Transverse colon (tissue), 4 donors: ENCODE data around the gene SLFN13. TPM values are rescaled to one million over a fixed set of nuclear protein-coding genes. Genes with fewer than 3 reads are reported as not detected.

Experiments
- DNase-seq: peaks from one replicate; pipeline ENCODE4 v3.0.0-alpha.2; 2019
- H3K27ac ChIP-seq, 4 donors: fragments of 200-600 bp; sonication (generic); 2 replicates each; pipeline ENCODE4 v1.5.1; 2016 to 2018; ENCODE audit warnings: inconsistent platforms in 4 of 4
- H3K27me3 ChIP-seq: fragments of 200-600 bp; sonication (generic); 2 replicates; pipeline ENCODE4 v1.5.1; 2017; ENCODE audit warnings: inconsistent platforms
- H3K36me3 ChIP-seq, 4 donors: fragments of 200-600 bp; sonication (generic); 2 replicates each; pipeline ENCODE4 v1.5.1; 2017 to 2019; ENCODE audit warnings: inconsistent platforms in 4 of 4
- H3K4me1 ChIP-seq, 4 donors: fragments of 200-600 bp; sonication (generic); 2 replicates each; pipeline ENCODE4 v1.5.1; 2017 to 2020; ENCODE audit warnings: inconsistent platforms in 4 of 4
- H3K4me3 ChIP-seq, 4 donors: fragments of 200-600 bp; sonication (generic); 1 replicate in 1 of 4; 2 replicates in 3 of 4; pipeline versions ENCODE4 v1.5.1 to v1.6.1; 2017 to 2019; ENCODE audit warnings: inconsistent platforms in 4 of 4
- H3K9me3 ChIP-seq, 2 donors: fragments of 200-600 bp; sonication (generic); 2 replicates each; pipeline ENCODE4 v1.5.1; 2017 to 2019; ENCODE audit warnings: inconsistent platforms in 2 of 2
- CTCF ChIP-seq, 5 experiments: fragments of 200-600 bp in 3 of 5; fragments of 450-650 bp in 2 of 5; sonication (generic) in 3 of 5; IDR thresholded peaks; 1 replicate in 2 of 5; 2 replicates in 3 of 5; pipeline ENCODE4 v1.5.1; 2016 to 2017; ENCODE audit warnings: antibody characterized with exemption in 5 of 5, inconsistent platforms in 3 of 5, mild to moderate bottlenecking in 2 of 5, moderate library complexity in 1 of 5
- EP300 ChIP-seq: sonication (generic); formaldehyde crosslinking; IDR thresholded peaks from one replicate; pipeline ENCODE4 v1.6.1; 2017; ENCODE audit warnings: antibody characterized with exemption, low read depth
- POLR2A ChIP-seq: fragments of 450-650 bp; IDR thresholded peaks from one replicate; pipeline ENCODE4 v1.6.1; 2016; ENCODE audit warnings: antibody characterized with exemption, mild to moderate bottlenecking, moderate library complexity
- POLR2AphosphoS5 ChIP-seq, 3 donors: sonication (generic); formaldehyde crosslinking; IDR thresholded peaks; one replicate each; pipeline ENCODE4 v1.6.1; 2016; ENCODE audit warnings: antibody characterized with exemption in 3 of 3
- WGBS, 2 donors: methylation state at CpG; one replicate each; pipeline ENCODE4 v1.1.5; 2018; ENCODE audit warnings: low coverage in 1 of 2; 5-methylcytosine and 5-hydroxymethylcytosine counted together
- in situ Hi-C, 4 donors: fragments of 200-750 bp; cut with MboI; loops; one replicate each; pipeline versions ENCODE4 v1.15.0 to v1.15.1; 2017; ENCODE audit warnings: low sequenced_read_pairs in 3 of 4, low pct_ligation_motif_present in 1 of 4, low pct_unique_long_range_greater_than_20kb in 1 of 4
- intact Hi-C: fragments of 100-400 bp; cut with DNase I; formaldehyde crosslinking; loops from one replicate; pipeline ENCODE4 v1.15.1; 2023; ENCODE audit warnings: low total_unique reads
- small RNA-seq, 4 donors: library from RNA; depleted of rRNA; stranded (forward); fragments of <200 nt; gene quantifications; one replicate each; pipeline ENCODE3, GENCODE V24; 2016
- total RNA-seq, 4 donors: library from RNA; depleted of rRNA; stranded (reverse); fragments of >200 nt; gene quantifications; one replicate each; pipeline ENCODE4 v1.1.0, GENCODE V29; 2016

Gene SLFN13
- total RNA-seq, 4 donors from 2014 or later: 2.8 to 28.8 (median 8.5) TPM

DNA sequence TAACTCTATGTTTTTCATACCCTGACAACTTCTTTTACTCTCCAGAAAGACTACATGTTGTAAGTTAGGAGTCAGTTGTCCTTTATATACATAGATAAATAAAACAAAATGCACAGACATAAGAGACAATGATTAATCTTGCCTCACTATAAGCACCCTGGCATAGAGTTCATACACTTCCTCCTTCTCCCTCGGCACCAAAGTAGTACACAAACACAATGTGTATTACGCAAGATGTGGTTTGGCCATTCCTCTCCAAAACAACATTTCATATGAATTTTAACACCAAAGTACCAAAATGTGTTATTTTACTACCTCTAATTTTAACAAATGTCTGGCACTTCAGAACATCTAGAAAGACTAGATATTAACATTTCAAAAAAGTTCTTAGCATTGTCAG, 57.9 kb downstream of the SLFN13 start:
- in situ Hi-C loops: no loop called here
- WGBS, 2 donors: 25 to 47% methylated on average over 2 of the region's 2 CpGs
- H3K27me3 ChIP-seq: no peaks in the 10 kb centered on the region
- H3K36me3 ChIP-seq: no peaks in the 10 kb centered on the region
- intact Hi-C loops: no loop called here
- no peak for DNase-seq
- no peak overlapping the region for H3K4me3 ChIP-seq
- H3K9me3 ChIP-seq: no peaks in the 10 kb centered on the region
- H3K27ac ChIP-seq: no peak overlapping the region
- TF ChIP-seq POLR2AphosphoS5 (IDR thresholded peaks at IDR 0.05) (no peak), EP300 (no peak), POLR2A (no peak), CTCF (IDR thresholded peaks at IDR 0.05) (no peak)
- H3K4me1 ChIP-seq: no peaks in the 10 kb centered on the region

- no peaks in the 10 kb centered on the region for H3K27me3 ChIP-seq
- no peak overlapping the region for H3K27ac ChIP-seq
- H3K36me3 ChIP-seq: no peaks in the 10 kb centered on the region
- WGBS, 2 donors: 47 to 100% methylated on average over 1 to 2 of the region's 2 CpGs
- H3K4me1 ChIP-seq: no peaks in the 10 kb centered on the region
- intact Hi-C loops: no loop called here
- no peak overlapping the region for H3K4me3 ChIP-seq
- TF ChIP-seq POLR2AphosphoS5 (IDR thresholded peaks at IDR 0.05) (no peak), EP300 (no peak), CTCF (IDR thresholded peaks at IDR 0.05) (no peak), POLR2A (no peak)
- in situ Hi-C loops: no loop called here
- H3K9me3 ChIP-seq: no peaks in the 10 kb centered on the region
- DNase-seq: no peak
Measured at GRCh38 chr17:35390156-35390555, 58.4 kb downstream of the SLFN13 start.

- no peak overlapping the region for H3K27ac ChIP-seq
- no peaks in the 10 kb centered on the region for H3K4me1 ChIP-seq
- TF ChIP-seq EP300 (no peak), POLR2AphosphoS5 (IDR thresholded peaks at IDR 0.05) (no peak), POLR2A (no peak), CTCF (IDR thresholded peaks at IDR 0.05) (no peak)
- intact Hi-C loops (no loop called here), in situ Hi-C loops (no loop called here)
- no peaks in the 10 kb centered on the region for H3K27me3 ChIP-seq
- no peak for DNase-seq
- H3K36me3 ChIP-seq: no peaks in the 10 kb centered on the region
- H3K9me3 ChIP-seq: no peaks in the 10 kb centered on the region
- H3K4me3 ChIP-seq: no peak overlapping the region
Measured at GRCh38 chr17:35387496-35387895, 61.1 kb downstream of the SLFN13 start.

Small RNA genes within 50 kb of the gene (small RNA-seq; reads per million reads assigned to genes)
- gene AC060766.5: 0 reads per million in 4 donors

Other genes starting within 250 kb of the SLFN13 start
- gene SLFN5, start 205.7 kb downstream of the SLFN13 start, total RNA-seq: 10 to 100 TPM in 1 of 4 donors, 1 to 10 TPM in 3; 2.8 to 14.0 (median 5.7) TPM
- 10 to 100 TPM in 1 of 4 donors, 1 to 10 TPM in 3; 3.0 to 18.6 (median 6.0) TPM for gene SLFN11, start 75.1 kb downstream of the SLFN13 start, total RNA-seq
- 10 to 100 TPM in 1 of 4 donors, 1 to 10 TPM in 2, not detected in 1; 1.6 to 34.8 (median 3.5) TPM for gene SLFN12, start 16.3 kb downstream of the SLFN13 start, total RNA-seq
- gene SLFN12L, start 88.9 kb upstream of the SLFN13 start, total RNA-seq: 1 to 10 TPM; 1.4 to 6.2 (median 3.1) TPM
- not detected for gene SLFN14, start 112.1 kb upstream of the SLFN13 start, total RNA-seq
- gene PEX12, start 129.8 kb upstream of the SLFN13 start, total RNA-seq: 1 to 10 TPM in 2 of 4 donors, under 1 TPM in 1, not detected in 1; 0.75 to 5.2 (median 3.0) TPM
- gene AP2B1, start 138.6 kb upstream of the SLFN13 start, total RNA-seq: 100 to 1,000 TPM in 1 of 4 donors, 10 to 100 TPM in 3; 32.2 to 102 (median 60.1) TPM